Activated CD4-positive, alpha-beta T cell treated with anti-CD3 and anti-CD28 coated beads, Interleukin-2, amount 50 U/mL, for 1 hour (primary cell): ENCODE results near the gene PLCB1.
"Not testable (repeated sequence)": the region's sequence is repeated elsewhere in the genome, so short reads cannot be mapped to it uniquely, and the experiment has no call there.

ENCODE experiments used
- DNase-seq: peaks from one replicate; pipeline ENCODE4 v3.0.0-alpha.2; 2020

The PLCB1 gene

GRCh38 chr20:8335495-8336195, 203.6 kb downstream of the PLCB1 start:
- no peak for DNase-seq

- no peak for DNase-seq
Observed at GRCh38 chr20:8339349-8339748, 207.3 kb downstream of the PLCB1 start.

GRCh38 chr20:8342391-8342790, 210.3 kb downstream of the PLCB1 start:
- no peak for DNase-seq

GRCh38 chr20:8344106-8344505, 212.0 kb downstream of the PLCB1 start:
- DNase-seq, result no peak

- no peak for DNase-seq
Observed at GRCh38 chr20:8344631-8345030, 212.6 kb downstream of the PLCB1 start.

GRCh38 chr20:8346700-8347270, 214.7 kb downstream of the PLCB1 start:
- DNase-seq, result no peak

- not testable (repeated sequence) for DNase-seq
Observed at GRCh38 chr20:8350225-8350624, 218.2 kb downstream of the PLCB1 start.

- no peak for DNase-seq
Observed at GRCh38 chr20:8352486-8352885, 220.4 kb downstream of the PLCB1 start.

GRCh38 chr20:8353512-8353911, 221.4 kb downstream of the PLCB1 start:
- no peak for DNase-seq

- DNase-seq, result no peak
Observed at GRCh38 chr20:8355453-8355852, 223.4 kb downstream of the PLCB1 start.

GRCh38 chr20:8356806-8357205, 224.7 kb downstream of the PLCB1 start:
- no peak for DNase-seq

GRCh38 chr20:8357703-8358102, 225.6 kb downstream of the PLCB1 start:
- DNase-seq, result no peak

- no peak for DNase-seq
Observed at GRCh38 chr20:8360035-8360434, 228.0 kb downstream of the PLCB1 start.

GRCh38 chr20:8361006-8361652, 229.1 kb downstream of the PLCB1 start:
- DNase-seq, result no peak

GRCh38 chr20:8361779-8362178, 229.7 kb downstream of the PLCB1 start:
- no peak for DNase-seq

- DNase-seq, result no peak
Observed at GRCh38 chr20:8362457-8362856, 230.4 kb downstream of the PLCB1 start.

- DNase-seq, result no peak
Observed at GRCh38 chr20:8363970-8364733, 232.1 kb downstream of the PLCB1 start.

GRCh38 chr20:8364734-8365078, 232.6 kb downstream of the PLCB1 start:
- DNase-seq, result no peak

- no peak for DNase-seq
Observed at GRCh38 chr20:8365634-8366033, 233.6 kb downstream of the PLCB1 start.

- DNase-seq, result no peak
Observed at GRCh38 chr20:8366303-8366923, 234.3 kb downstream of the PLCB1 start.

GRCh38 chr20:8367689-8368088, 235.6 kb downstream of the PLCB1 start:
- DNase-seq, result no peak

- DNase-seq, result no peak
Observed at GRCh38 chr20:8368670-8369069, 236.6 kb downstream of the PLCB1 start.

- no peak for DNase-seq
Observed at GRCh38 chr20:8369311-8369710, 237.2 kb downstream of the PLCB1 start.
